ENCODE measurements around the gene IGFBP7.

IGFBP7 gene

GRCh38 chr4:57109847-57110639, at the start of gene IGFBP7:
TSS of gene IGFBP7 (minus strand) at chr4:57110385. CDS start at chr4:57110351, 34 bp downstream.
- DNase-seq = no peak

- DNase-seq = no peak
Measured at GRCh38 chr4:57159866-57160265, 49.7 kb upstream of the IGFBP7 start.

GRCh38 chr4:57158762-57159161, 48.6 kb upstream of the IGFBP7 start:
- DNase-seq = no peak

- no peak for DNase-seq
Measured at GRCh38 chr4:57158221-57158620, 48.0 kb upstream of the IGFBP7 start.

GRCh38 chr4:57157596-57158137, 47.5 kb upstream of the IGFBP7 start:
- DNase-seq = no peak

- DNase-seq = no peak
Measured at GRCh38 chr4:57156242-57156990, 46.2 kb upstream of the IGFBP7 start.

GRCh38 chr4:57154926-57155325, 44.7 kb upstream of the IGFBP7 start:
- DNase-seq = no peak

- no peak for DNase-seq
Measured at GRCh38 chr4:57154191-57154590, 44.0 kb upstream of the IGFBP7 start.

GRCh38 chr4:57153207-57153606, 43.0 kb upstream of the IGFBP7 start:
- DNase-seq = no peak

- DNase-seq = no peak
Measured at GRCh38 chr4:57151481-57151880, 41.3 kb upstream of the IGFBP7 start.

GRCh38 chr4:57149833-57150232, 39.6 kb upstream of the IGFBP7 start:
- no peak for DNase-seq

GRCh38 chr4:57148831-57149505, 38.8 kb upstream of the IGFBP7 start:
- no peak for DNase-seq

GRCh38 chr4:57148177-57148576, 38.0 kb upstream of the IGFBP7 start:
- DNase-seq = no peak

- DNase-seq = no peak
Measured at GRCh38 chr4:57147335-57148060, 37.3 kb upstream of the IGFBP7 start.

- no peak for DNase-seq
Measured at GRCh38 chr4:57146444-57146843, 36.3 kb upstream of the IGFBP7 start.

GRCh38 chr4:57144466-57144865, 34.3 kb upstream of the IGFBP7 start:
- DNase-seq = no peak

- no peak for DNase-seq
Measured at GRCh38 chr4:57139783-57140182, 29.6 kb upstream of the IGFBP7 start.

- DNase-seq = no peak
Measured at GRCh38 chr4:57137261-57137660, 27.1 kb upstream of the IGFBP7 start.

GRCh38 chr4:57136281-57136680, 26.1 kb upstream of the IGFBP7 start:
- DNase-seq = no peak

- DNase-seq = no peak
Measured at GRCh38 chr4:57132743-57133137, 22.6 kb upstream of the IGFBP7 start.

- DNase-seq = peak; percentile 56 to 90
Measured at GRCh38 chr4:57131849-57132742, 21.9 kb upstream of the IGFBP7 start.

GRCh38 chr4:57129477-57129876, 19.3 kb upstream of the IGFBP7 start:
- DNase-seq = no peak

Measured in NCI-H2081 (cell line).